Chondrocyte (in vitro differentiated cells): ENCODE results near the gene SORBS2. TPM values are rescaled to one million over a fixed set of nuclear protein-coding genes. Genes with fewer than 3 reads are reported as not detected.

ENCODE experiments used
- DNase-seq: peaks from one replicate; pipeline ENCODE4 v3.0.0; 2021; ENCODE audit warnings: mixed read lengths, low spot score
- H3K27ac Mint-ChIP-seq: one replicate; pipeline ENCODE4 v1.8.0; 2021; ENCODE audit warnings: mild to moderate bottlenecking, moderate library complexity, mixed read lengths; ENCODE audit not compliant: unreplicated experiment
- H3K27me3 Mint-ChIP-seq: 2 replicates; pipeline ENCODE4 v1.8.0; 2021; ENCODE audit warnings: low read depth, mixed read lengths
- H3K36me3 Mint-ChIP-seq: 2 replicates; pipeline ENCODE4 v1.8.0; 2021; ENCODE audit warnings: low read depth, mixed read lengths
- H3K4me1 Mint-ChIP-seq: 2 replicates; pipeline ENCODE4 v1.8.0; 2021; ENCODE audit warnings: low read depth, mild to moderate bottlenecking, mixed read lengths
- H3K4me3 Mint-ChIP-seq: one replicate; pipeline ENCODE4 v1.8.0; 2021; ENCODE audit warnings: mild to moderate bottlenecking, moderate library complexity, mixed read lengths; ENCODE audit not compliant: unreplicated experiment
- H3K9me3 Mint-ChIP-seq: 2 replicates; pipeline ENCODE4 v1.8.0; 2021; ENCODE audit warnings: low read depth, mixed read lengths
- CTCF ChIP-seq: fragments of 200-600 bp; sonication (generic); IDR thresholded peaks from 2 replicates; pipeline ENCODE4 v1.5.0; 2021; ENCODE audit warnings: antibody characterized with exemption, mild to moderate bottlenecking, moderate library complexity
- total RNA-seq: library from RNA; stranded (reverse); gene quantifications from 3 replicates; pipeline ENCODE4 v1.2.1, GENCODE V29; 2021

SORBS2 gene
- total RNA-seq, 1 donor from 2014 or later, result 104 TPM

- Mint-ChIP-seq H3K27me3 (peaks cover 2% of the 10 kb centered on the region), H3K9me3 (no peaks in the 10 kb centered on the region), H3K36me3 (no peaks in the 10 kb centered on the region), H3K27ac (no peak overlapping the region), H3K4me3 (no peak overlapping the region), H3K4me1 (no peaks in the 10 kb centered on the region)
- DNase-seq, result no peak
- no peak for TF ChIP-seq CTCF
Measured at GRCh38 chr4:185542626-185543315, 269.2 kb downstream of the SORBS2 start.

- Mint-ChIP-seq H3K9me3 (no peaks in the 10 kb centered on the region), H3K36me3 (no peaks in the 10 kb centered on the region), H3K27me3 (peaks cover 2% of the 10 kb centered on the region), H3K27ac (no peak overlapping the region), H3K4me3 (no peak overlapping the region), H3K4me1 (peaks cover 5% of the 10 kb centered on the region)
- no peak for TF ChIP-seq CTCF
- DNase-seq, result no peak
Measured at GRCh38 chr4:185541251-185541727, 270.7 kb downstream of the SORBS2 start.

GRCh38 chr4:185540487-185541120, 271.4 kb downstream of the SORBS2 start:
- Mint-ChIP-seq H3K27me3 (peaks cover 2% of the 10 kb centered on the region), H3K4me3 (no peak overlapping the region), H3K27ac (no peak overlapping the region), H3K4me1 (peaks cover 10% of the 10 kb centered on the region), H3K9me3 (no peaks in the 10 kb centered on the region), H3K36me3 (no peaks in the 10 kb centered on the region)
- no peak for TF ChIP-seq CTCF
- DNase-seq, result no peak

GRCh38 chr4:185540040-185540439, 272.0 kb downstream of the SORBS2 start:
- Mint-ChIP-seq H3K9me3 (no peaks in the 10 kb centered on the region), H3K27me3 (peaks cover 2% of the 10 kb centered on the region), H3K4me3 (no peak overlapping the region), H3K36me3 (no peaks in the 10 kb centered on the region), H3K27ac (no peak overlapping the region), H3K4me1 (peaks cover 10% of the 10 kb centered on the region)
- no peak for TF ChIP-seq CTCF
- no peak for DNase-seq

GRCh38 chr4:185538806-185539205, 273.2 kb downstream of the SORBS2 start:
- DNase-seq, result no peak
- Mint-ChIP-seq H3K27ac (no peak overlapping the region), H3K36me3 (no peaks in the 10 kb centered on the region), H3K27me3 (peaks cover 2% of the 10 kb centered on the region), H3K4me1 (peaks cover 16% of the 10 kb centered on the region), H3K4me3 (no peak overlapping the region), H3K9me3 (no peaks in the 10 kb centered on the region)
- no peak for TF ChIP-seq CTCF
